GM23248 (cell line): ENCODE measurements around the gene TBC1D8. TPM values are rescaled to one million over a fixed set of nuclear protein-coding genes. Genes with fewer than 3 reads are reported as not detected.
"Not testable (repeated sequence)": the region's sequence is repeated elsewhere in the genome, so short reads cannot be mapped to it uniquely, and the experiment has no call there.

ENCODE experiments used
- DNase-seq: peaks from one replicate; pipeline ENCODE4 v3.0.0-alpha.2; 2015
- H2AFZ ChIP-seq: fragments of 200-600 bp; sonication (generic); 2 replicates; pipeline ENCODE4 v1.6.1; 2016; ENCODE audit warnings: antibody characterized with exemption
- H3F3A ChIP-seq: fragments of 200-600 bp; sonication (generic); 2 replicates; pipeline ENCODE4 v1.6.1; 2016; ENCODE audit warnings: mild to moderate bottlenecking, antibody characterized with exemption, mixed run types; ENCODE audit not compliant: insufficient read depth
- H3K27ac ChIP-seq: fragments of 200-600 bp; sonication (generic); 2 replicates; pipeline ENCODE4 v1.5.1; 2016; ENCODE audit warnings: mild to moderate bottlenecking
- H3K27me3 ChIP-seq: fragments of 200-600 bp; sonication (generic); replicated peaks from 2 replicates; pipeline ENCODE4 v1.6.1; 2016; ENCODE audit warnings: mild to moderate bottlenecking; ENCODE audit not compliant: insufficient read depth
- H3K36me3 ChIP-seq: fragments of 200-600 bp; sonication (generic); 2 replicates; pipeline ENCODE4 v1.6.1; 2016; ENCODE audit warnings: low read depth, mild to moderate bottlenecking
- H3K4me1 ChIP-seq: fragments of 200-600 bp; sonication (generic); 2 replicates; pipeline ENCODE4 v1.6.1; 2016; ENCODE audit warnings: mild to moderate bottlenecking; ENCODE audit not compliant: insufficient read depth
- H3K4me2 ChIP-seq: fragments of 200-600 bp; sonication (generic); one replicate; pipeline ENCODE4 v1.6.1; 2016; ENCODE audit warnings: mild to moderate bottlenecking; ENCODE audit not compliant: unreplicated experiment
- H3K4me3 ChIP-seq: fragments of 200-600 bp; sonication (generic); 2 replicates; pipeline ENCODE4 v1.5.1; 2016; ENCODE audit warnings: mild to moderate bottlenecking
- H3K79me2 ChIP-seq: fragments of 200-600 bp; sonication (generic); 2 replicates; pipeline ENCODE4 v1.6.1; 2016; ENCODE audit warnings: mild to moderate bottlenecking; ENCODE audit not compliant: insufficient read depth
- H3K9ac ChIP-seq: fragments of 200-600 bp; sonication (generic); 2 replicates; pipeline ENCODE4 v1.6.1; 2016; ENCODE audit warnings: mild to moderate bottlenecking
- H3K9me2 ChIP-seq: fragments of 200-600 bp; sonication (generic); 2 replicates; pipeline ENCODE4 v1.6.1; 2016; ENCODE audit warnings: mixed run types, mild to moderate bottlenecking, moderate library complexity; ENCODE audit not compliant: insufficient read depth
- H3K9me3 ChIP-seq: fragments of 200-600 bp; sonication (generic); one replicate; pipeline ENCODE4 v1.6.1; 2017; ENCODE audit warnings: low read depth
- H4K20me1 ChIP-seq: fragments of 200-600 bp; sonication (generic); 2 replicates; pipeline ENCODE4 v1.6.0; 2016; ENCODE audit not compliant: insufficient read depth
- EZH2 ChIP-seq: fragments of 200-600 bp; sonication (generic); IDR thresholded peaks from 2 replicates; pipeline ENCODE4 v1.6.1; 2018; ENCODE audit warnings: antibody characterized with exemption, mild to moderate bottlenecking; ENCODE audit not compliant: insufficient read depth, poor library complexity, severe bottlenecking
- EZH2phosphoT487 ChIP-seq: fragments of 200-600 bp; sonication (generic); IDR thresholded peaks from 2 replicates; pipeline ENCODE4 v1.6.1; 2018; ENCODE audit warnings: antibody characterized with exemption, moderate library complexity, mild to moderate bottlenecking, low read depth; ENCODE audit not compliant: insufficient read depth
- WGBS, 2 experiments: methylation state at CpG; one replicate each; pipeline ENCODE4 v1.1.6; 2015 to 2017; ENCODE audit warnings: low lambda C conversion rate in 2 of 2, low coverage in 1 of 2; ENCODE audit errors: missing lambda C conversion rate in 2 of 2; 5-methylcytosine and 5-hydroxymethylcytosine counted together
- in situ Hi-C: fragments of 300-500 bp; cut with MboI; formaldehyde crosslinking; loops from 2 replicates; pipeline ENCODE4 v1.15.0; 2020
- polyA plus RNA-seq: library from polyadenylated mRNA; unstranded; fragments of >200 nt; fragmentation: Nextera tagmentation; extraction: Ambion mirVana; gene quantifications from 2 replicates; pipeline ENCODE4 v1.2.1, GENCODE V29; 2016
- total RNA-seq: library from RNA; depleted of rRNA; stranded (reverse); fragments of >200 nt; shearing (Covaris generic); gene quantifications from 2 replicates; pipeline ENCODE4 v1.2.3, GENCODE V29; 2014

TBC1D8 gene
- total and polyA plus RNA-seq, 2 experiments from 2014 or later = 2.5 to 2.6 TPM

DNA sequence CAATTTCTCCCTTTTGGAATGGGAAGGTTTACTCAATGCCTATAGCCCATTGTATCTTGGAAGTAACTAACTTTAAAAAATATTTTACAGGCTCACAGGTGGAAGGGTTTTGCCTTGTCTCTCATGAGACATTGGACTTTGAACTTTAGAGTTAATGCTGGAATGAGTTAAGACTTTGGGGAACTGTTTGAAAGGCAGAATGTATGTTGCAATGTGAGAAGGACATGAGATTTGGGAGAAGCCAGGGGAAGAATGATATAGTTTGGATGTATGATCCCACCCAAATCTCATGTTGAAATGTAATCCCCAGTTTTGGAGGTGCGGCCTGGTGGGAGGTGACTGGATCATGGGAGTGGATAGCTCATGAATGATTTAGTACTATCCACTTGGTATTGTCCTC lies 17.5 kb upstream of the TBC1D8 start:
- no peaks in the 10 kb centered on the region for H3K79me2 ChIP-seq
- 68 to 71% methylated on average over 1 of the region's 1 CpG for WGBS, 2 experiments
- no peaks in the 10 kb centered on the region for H3K9me2 ChIP-seq
- DNase-seq = no peak
- H2AFZ ChIP-seq = no peak overlapping the region
- H3K4me3 ChIP-seq = no peak overlapping the region
- H3K36me3 ChIP-seq = no peaks in the 10 kb centered on the region
- no peak overlapping the region for H3K4me2 ChIP-seq
- H3K27ac ChIP-seq = no peak overlapping the region
- no peaks in the 10 kb centered on the region for H3K27me3 ChIP-seq
- TF ChIP-seq EZH2phosphoT487 (no peak), EZH2 (no peak)
- H3K9me3 ChIP-seq = no peaks in the 10 kb centered on the region
- H3F3A ChIP-seq = no peaks in the 10 kb centered on the region
- H3K9ac ChIP-seq = no peak overlapping the region
- H3K4me1 ChIP-seq = no peaks in the 10 kb centered on the region
- in situ Hi-C loops = no loop called here
- H4K20me1 ChIP-seq = no peaks in the 10 kb centered on the region

DNA sequence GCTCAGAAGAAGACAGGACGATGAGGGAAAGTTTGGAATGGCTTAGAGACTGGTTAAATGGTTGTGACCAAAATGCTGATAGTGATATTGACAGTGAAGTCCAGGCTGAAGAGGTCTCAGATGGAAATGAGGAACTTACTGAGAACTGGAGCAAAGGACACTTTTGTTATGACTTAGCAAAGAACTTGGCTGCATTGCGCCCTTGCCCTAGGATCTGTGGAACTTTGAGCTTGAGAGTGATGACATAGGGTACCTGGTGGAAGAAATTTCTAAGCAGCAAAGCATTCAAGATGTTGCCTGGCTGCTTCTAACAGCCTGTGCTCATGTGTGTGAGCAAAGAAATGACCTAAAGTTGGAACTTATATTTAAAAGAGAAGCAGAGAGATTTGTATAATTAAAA lies 16.4 kb upstream of the TBC1D8 start:
- H3K36me3 ChIP-seq, H3F3A ChIP-seq, in situ Hi-C loops, H3K4me2 ChIP-seq, H3K79me2 ChIP-seq, DNase-seq, H3K9ac ChIP-seq, H3K27me3 ChIP-seq, H4K20me1 ChIP-seq, H3K9me2 ChIP-seq, H3K4me3 ChIP-seq, H2AFZ ChIP-seq, H3K4me1 ChIP-seq, H3K9me3 ChIP-seq, H3K27ac ChIP-seq: not testable (repeated sequence)
- WGBS, 2 experiments = 39 to 45% methylated on average over 2 of the region's 2 CpGs

DNA sequence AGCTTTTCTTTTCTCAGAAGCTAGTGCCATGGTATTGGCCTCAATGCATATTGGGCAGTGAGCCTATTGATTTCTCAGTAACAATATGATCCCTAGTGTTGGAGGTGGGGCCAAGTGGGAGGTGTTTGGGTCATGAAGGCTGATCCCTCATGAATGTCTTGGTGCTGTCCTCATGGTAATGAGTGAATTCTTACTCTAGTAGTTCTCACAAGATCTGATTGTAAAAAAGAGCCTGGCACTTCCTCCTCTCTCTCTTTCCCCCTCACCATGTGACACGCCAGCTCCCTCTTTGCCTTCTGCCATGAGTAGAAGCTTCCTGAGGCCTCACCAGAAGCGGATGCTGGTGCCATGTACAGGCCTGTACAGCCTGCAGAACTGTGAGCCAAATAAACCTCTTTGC lies 12.8 kb upstream of the TBC1D8 start:
- no peak overlapping the region for H3K9ac ChIP-seq
- peaks cover 6% of the 10 kb centered on the region for H3K4me1 ChIP-seq
- in situ Hi-C loops = no loop called here
- TF ChIP-seq EZH2phosphoT487 (no peak), EZH2 (no peak)
- H3K4me3 ChIP-seq = no peak overlapping the region
- no peaks in the 10 kb centered on the region for H3K9me2 ChIP-seq
- no peaks in the 10 kb centered on the region for H4K20me1 ChIP-seq
- H3K4me2 ChIP-seq = no peak overlapping the region
- 82 to 97% methylated on average over 2 of the region's 2 CpGs for WGBS, 2 experiments
- no peaks in the 10 kb centered on the region for H3K79me2 ChIP-seq
- H3K36me3 ChIP-seq = no peaks in the 10 kb centered on the region
- no peaks in the 10 kb centered on the region for H3K27me3 ChIP-seq
- H3F3A ChIP-seq = no peaks in the 10 kb centered on the region
- no peak overlapping the region for H2AFZ ChIP-seq
- no peaks in the 10 kb centered on the region for H3K9me3 ChIP-seq
- no peak overlapping the region for H3K27ac ChIP-seq
- DNase-seq = no peak

DNA sequence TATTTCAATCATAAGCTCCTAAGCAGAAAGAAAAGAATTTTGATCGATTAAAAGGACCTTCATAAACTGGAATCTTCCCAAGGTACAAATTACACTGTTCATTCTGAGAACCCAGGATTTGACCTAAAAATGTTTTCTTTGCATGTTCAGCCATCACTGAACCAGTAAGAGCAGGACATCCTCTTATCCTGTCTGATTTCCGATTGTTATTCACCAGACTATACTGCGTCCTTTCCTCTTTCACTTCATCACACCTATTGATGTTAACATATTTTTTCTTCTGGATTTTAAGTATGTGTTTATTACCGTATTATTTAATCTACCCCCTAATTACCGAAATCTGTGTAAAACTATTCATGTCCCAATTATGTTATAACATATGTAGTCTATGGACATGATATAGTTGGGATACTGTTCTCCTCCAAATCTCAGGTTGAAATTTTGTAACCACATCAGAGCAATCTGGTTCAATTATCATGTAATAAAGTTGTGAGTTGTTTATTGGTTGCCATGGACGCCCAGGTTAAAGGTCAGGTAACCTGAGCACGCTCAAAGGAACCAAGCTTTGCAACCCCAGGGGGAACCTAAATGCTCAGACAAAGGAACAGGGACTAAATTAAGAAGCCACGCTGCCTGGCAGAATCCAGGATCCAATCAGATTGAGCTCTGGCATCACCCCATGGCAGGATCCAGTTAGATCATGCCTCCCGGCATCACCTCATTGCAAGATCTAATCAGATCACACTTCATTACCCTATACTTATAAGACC lies 11.6 kb upstream of the TBC1D8 start:
- H3K4me3 ChIP-seq = no peak overlapping the region
- H3K9me2 ChIP-seq = no peaks in the 10 kb centered on the region
- 79 to 81% methylated on average over 9 of the region's 9 CpGs for WGBS, 2 experiments
- H3K4me2 ChIP-seq = no peak overlapping the region
- H2AFZ ChIP-seq = no peak overlapping the region
- H4K20me1 ChIP-seq = no peaks in the 10 kb centered on the region
- H3K9me3 ChIP-seq = no peaks in the 10 kb centered on the region
- H3K4me1 ChIP-seq = peaks cover 6% of the 10 kb centered on the region
- in situ Hi-C loops = no loop called here
- H3K79me2 ChIP-seq = no peaks in the 10 kb centered on the region
- TF ChIP-seq EZH2 (no peak), EZH2phosphoT487 (no peak)
- no peak for DNase-seq
- no peak overlapping the region for H3K9ac ChIP-seq
- no peaks in the 10 kb centered on the region for H3K27me3 ChIP-seq
- no peak overlapping the region for H3K27ac ChIP-seq
- H3F3A ChIP-seq = no peaks in the 10 kb centered on the region
- no peaks in the 10 kb centered on the region for H3K36me3 ChIP-seq

DNA sequence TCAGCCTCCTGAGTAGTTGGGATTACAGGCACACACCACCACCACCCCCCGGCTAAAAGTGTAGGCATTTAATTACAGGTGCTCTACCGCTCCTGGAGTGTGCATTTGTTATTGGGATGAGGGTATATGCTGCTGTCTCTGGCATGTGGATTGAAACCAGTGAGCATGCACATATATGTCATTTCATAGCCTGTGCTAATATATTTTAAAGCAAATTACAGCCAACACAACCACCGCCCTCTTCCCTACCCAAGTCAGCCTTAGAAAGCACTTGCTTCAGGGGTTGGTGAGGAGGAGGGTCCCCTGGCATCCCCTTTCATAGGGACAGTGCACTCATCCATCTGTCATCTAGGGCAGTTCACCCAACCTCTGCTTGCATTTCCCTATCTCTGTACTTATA lies 10.5 kb upstream of the TBC1D8 start:
- Histone ChIP-seq H3F3A (no peaks in the 10 kb centered on the region), H4K20me1 (no peaks in the 10 kb centered on the region)
- in situ Hi-C loops = no loop called here

More for the DNA sequence above, 10.5 kb upstream of the TBC1D8 start:
- no peaks in the 10 kb centered on the region for H3K36me3 ChIP-seq
- no peak for TF ChIP-seq EZH2
- TF ChIP-seq EZH2phosphoT487 = no peak
- no peaks in the 10 kb centered on the region for H3K27me3 ChIP-seq
- H3K9me3 ChIP-seq = no peaks in the 10 kb centered on the region
- no peaks in the 10 kb centered on the region for H3K9me2 ChIP-seq
- no peak overlapping the region for H3K4me3 ChIP-seq
- no peak overlapping the region for H3K27ac ChIP-seq
- H2AFZ ChIP-seq = no peak overlapping the region
- 94 to 95% methylated on average over 3 of the region's 3 CpGs for WGBS, 2 experiments
- DNase-seq = no peak
- H3K4me2 ChIP-seq = no peak overlapping the region
- peaks cover 6% of the 10 kb centered on the region for H3K4me1 ChIP-seq
- H3K9ac ChIP-seq = no peak overlapping the region
- H3K79me2 ChIP-seq = no peaks in the 10 kb centered on the region
